Activated naive CD8-positive, alpha-beta T cell treated with anti-CD3 and anti-CD28 coated beads, Interleukin-2, amount 50 U/mL, for 16 hours (primary cell): Measurements from ENCODE around the gene FAM217B.

Experiments used
- DNase-seq: peaks from one replicate; pipeline ENCODE4 v3.0.0-alpha.2; 2020; ENCODE audit warnings: low read depth, low spot score

Gene FAM217B

DNA sequence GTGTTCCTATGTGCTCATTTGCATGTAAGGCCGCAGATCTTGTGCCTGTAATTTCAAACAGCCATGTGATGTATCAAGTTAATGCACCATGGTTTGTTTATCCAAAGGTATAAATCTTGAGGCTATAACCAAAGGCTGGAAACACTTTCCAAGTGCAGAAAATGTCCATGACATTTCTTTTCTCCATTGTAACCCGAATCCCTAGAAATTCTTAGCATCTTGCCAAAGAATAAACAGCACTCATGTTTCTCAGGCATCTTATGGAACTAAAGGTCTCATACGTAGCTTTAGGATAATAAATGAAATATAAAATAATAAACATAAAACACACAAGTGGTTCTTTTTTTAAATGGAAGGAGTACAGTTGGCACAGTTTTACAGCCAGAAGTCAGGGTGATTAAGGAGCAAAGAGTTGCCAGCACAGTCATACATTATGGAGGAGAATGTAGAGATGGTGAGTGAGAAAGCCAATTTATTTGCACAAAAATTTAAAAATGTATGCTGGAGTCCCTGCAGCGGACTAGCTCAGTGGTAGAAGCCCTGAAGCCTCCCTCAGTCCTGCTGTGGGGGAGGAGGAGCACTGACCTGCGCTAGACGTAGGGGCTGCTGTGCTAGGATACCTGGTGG, 36.1 kb downstream of the FAM217B start:
- DNase-seq, result no peak

DNA sequence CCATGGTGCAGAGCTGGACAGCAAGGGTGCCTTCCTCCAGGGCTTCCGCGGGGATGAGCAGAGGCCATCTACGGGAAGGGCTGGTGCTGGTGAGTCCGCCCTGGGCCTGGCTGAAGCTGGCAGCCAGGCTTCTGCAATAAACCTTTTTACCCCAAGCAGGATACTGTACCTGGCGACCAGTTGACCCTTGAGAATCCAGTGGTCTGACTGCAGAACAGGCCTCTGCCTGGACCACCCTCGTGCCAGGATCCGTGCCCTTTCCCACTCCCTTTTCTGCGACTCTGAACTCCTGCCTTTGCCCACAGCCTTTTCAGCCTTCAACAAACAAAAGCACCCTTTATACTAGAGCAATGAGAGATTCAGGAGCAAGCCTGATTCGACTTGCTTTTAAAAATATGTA, 36.9 kb downstream of the FAM217B start:
- DNase-seq, result no peak

DNA sequence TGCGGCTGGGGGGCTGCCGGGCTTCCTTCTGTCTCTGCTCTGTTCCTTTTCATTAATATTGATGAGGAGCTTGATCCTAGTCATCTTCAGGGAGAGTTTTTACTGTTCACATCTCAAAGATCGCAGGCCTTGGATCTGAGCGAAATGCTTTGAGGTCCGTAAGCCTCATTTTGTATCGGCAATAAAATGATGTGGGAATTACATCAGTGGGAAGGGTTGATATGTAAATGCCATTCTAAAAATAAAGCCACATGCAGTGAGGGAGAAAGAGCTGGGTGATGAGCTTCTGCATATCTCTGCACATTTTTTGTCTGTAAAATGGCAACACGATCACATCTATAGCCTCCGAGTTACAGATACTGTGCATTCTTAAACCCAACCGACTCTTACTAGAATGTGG, 42.9 kb downstream of the FAM217B start:
- no peak for DNase-seq

DNA sequence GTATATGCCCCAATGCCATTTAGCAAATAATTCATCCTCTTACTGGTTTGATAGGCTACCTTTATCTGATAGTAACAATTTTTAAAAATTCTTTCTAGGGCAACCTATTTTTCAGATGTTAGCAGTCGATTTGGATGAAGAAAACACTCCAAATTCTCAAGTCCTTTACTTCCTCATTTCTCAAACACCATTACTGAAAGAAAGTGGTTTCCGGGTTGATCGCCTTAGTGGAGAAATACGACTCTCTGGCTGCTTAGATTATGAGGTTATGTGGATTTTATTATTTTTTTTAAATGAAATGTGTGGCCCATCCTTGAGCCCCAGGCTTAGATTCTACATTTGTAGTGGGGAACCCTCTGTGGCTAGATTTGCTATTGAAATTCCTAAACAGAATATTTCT, 44.4 kb downstream of the FAM217B start:
- DNase-seq, result no peak

DNA sequence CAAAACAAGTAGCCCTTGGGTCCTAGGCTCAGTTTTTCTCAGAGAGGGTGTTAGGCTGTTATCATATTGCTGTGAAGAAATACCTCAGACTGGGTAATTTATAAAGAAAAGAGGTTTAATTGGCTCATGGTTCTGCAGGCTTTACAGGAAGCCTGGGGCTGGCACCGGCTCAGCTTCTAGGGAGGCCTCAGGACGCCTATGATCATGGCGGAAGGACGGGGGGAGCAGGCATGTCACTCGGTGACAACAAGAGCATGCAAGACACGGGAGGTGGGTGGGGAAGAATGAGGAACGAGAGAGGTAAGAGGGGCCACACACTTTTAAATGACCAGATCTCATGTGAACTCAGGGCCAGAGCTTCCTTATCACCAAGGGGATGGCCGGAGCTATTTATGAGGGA, 45.0 kb downstream of the FAM217B start:
- no peak for DNase-seq

DNA sequence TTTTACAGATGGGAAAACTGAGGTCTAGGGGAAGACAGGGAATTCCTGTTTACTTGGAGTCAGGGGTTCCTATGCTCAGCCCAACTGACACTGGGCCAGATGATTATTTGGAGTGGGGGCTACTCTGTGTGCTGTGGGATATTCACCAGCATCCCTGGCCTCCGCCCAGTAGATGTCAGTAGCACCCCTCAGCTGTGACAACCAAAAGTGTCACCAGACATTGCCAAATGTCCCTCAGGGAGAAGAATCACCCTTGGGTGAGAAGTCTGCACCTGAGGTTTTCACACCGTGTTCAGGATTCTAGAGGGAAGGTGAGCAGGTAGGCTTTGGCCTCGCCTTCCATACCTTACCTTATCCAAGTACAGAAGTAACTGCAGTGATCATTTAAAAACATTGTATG, 45.7 kb downstream of the FAM217B start:
- DNase-seq, result no peak

DNA sequence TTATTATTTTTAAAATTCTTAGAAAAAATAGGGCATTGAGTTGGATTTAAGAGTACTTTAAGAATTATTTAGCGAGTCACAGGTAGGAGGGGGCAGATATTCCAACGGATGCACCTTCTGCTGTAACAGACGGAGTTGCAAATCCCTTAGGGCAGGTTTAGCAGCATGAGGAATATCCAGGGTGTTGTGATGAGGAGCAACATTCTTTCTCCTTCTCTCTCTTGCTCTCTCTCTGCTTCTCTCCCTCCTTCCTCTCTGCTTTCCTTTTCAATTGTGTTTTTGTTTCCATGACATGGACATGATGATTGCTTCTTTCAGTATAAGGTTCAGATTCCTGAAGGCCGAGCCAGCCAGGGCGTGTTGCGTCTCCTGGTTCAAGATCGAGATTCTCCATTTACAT, 46.9 kb downstream of the FAM217B start:
- no peak for DNase-seq

DNA sequence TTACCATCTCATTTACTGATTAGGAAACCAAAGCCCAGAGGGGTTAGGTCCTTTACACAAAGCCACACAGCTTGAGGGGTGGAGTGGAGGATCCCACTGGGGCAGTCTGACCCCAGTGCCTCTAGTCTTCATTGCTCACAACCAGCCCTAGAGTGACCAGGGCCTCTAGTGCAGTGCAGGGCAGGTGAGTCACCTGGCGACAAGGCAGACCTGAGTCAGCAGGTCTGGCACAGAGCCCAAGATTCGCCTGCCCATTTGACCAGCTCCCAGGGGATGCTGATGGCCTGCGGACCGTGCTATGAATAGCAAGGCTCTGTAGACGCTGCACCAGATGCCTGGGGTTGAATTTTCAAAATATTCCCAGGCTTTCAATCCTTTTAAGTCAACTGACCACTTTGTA, 48.0 kb downstream of the FAM217B start:
- no peak for DNase-seq

DNA sequence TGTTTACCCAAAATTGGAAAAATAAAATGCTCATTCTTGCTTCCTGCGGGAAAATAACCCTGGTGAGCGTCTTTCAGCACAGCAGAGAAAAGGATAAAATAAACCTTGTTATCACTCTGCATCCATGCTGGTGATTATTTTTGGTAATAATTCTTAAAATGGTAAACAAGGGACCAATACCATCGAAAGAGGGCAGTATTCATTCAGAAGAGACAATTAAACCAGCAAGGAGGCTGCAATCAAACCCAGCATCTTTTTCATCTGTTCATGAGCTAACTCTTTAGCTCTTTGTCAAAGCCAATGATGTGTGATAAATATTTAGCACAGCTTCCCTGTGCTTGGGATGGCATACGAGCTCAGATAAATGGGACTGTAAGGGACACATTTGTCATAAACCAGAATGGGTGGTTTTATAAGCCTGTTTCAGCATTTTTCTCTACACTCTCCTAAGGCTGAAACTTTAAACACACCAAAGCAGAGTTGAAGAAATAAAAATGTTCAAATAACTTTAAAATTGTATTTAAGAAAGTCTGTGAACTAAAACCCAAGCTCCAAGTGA, 52.4 kb downstream of the FAM217B start:
- no peak for DNase-seq

DNA sequence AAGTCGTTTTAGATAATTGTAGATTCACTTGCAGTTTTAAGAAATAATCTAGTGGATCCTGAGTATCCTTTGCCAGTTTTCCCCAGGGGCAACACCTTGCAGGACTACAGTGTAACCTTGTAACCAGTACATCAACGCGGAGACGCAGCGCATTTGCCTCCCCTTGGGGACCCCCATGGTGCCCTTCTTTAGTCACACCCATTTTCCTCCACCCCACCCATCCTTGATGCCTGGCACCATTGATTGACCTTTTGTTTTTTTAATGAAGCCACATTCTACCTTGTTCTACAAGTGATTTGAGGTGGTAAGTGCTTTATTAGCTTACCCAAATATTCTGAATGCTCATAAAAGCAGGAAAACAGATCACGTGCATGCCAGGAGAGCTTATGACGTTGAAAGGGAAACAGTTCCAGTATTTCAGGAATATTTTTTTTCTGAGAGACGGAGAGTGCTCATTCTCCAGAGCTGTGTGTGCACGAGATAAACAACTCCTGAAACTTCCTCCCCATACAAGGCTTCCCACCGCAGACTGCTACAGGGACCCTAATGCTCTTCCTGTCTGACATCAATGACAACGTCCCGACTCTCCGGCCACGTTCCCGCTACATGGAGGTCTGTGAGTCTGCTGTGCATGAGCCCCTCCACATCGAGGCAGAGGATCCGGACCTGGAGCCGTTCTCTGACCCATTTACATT, 53.7 kb downstream of the FAM217B start:
- DNase-seq, result no peak

DNA sequence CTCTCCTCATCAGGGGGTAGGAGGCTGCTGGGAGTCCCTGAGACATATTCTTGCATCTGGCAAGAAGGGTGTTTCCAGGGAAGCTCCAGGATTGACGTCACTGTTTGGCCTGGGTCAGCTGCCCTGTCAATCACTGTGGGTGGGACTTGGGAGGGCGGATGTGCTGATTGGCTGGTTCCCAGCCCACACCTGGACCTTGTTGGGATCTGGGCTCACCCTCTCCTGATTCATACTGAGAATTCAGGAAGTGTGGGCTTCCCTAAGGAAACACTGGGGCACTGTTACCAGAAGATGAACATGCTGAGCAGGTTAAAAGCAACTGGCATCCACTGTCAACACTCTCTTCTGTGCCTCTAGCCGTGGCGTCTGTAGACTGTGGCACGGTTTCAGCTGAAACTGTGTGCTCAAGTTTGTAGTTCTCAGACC, 54.5 kb downstream of the FAM217B start:
- no peak for DNase-seq

DNA sequence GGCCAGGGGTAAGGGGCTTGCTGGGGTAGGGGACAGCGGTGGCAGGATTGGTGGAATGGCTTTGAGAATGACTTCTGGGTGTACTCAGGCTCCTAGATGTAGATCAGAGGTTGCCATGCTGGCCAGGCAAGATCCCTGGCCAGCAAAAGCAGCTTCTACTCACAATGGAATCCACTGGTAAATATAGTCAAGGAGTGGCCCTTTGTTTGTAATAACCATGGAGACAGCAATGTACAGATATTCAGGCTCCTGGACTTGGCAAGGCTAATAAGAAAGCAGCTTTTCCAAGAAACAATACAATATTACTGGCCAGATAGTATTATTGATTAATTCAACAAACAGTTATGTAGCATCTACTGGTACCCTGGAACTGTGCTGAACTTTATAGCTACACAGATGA, 55.9 kb downstream of the FAM217B start:
- DNase-seq, result no peak

DNA sequence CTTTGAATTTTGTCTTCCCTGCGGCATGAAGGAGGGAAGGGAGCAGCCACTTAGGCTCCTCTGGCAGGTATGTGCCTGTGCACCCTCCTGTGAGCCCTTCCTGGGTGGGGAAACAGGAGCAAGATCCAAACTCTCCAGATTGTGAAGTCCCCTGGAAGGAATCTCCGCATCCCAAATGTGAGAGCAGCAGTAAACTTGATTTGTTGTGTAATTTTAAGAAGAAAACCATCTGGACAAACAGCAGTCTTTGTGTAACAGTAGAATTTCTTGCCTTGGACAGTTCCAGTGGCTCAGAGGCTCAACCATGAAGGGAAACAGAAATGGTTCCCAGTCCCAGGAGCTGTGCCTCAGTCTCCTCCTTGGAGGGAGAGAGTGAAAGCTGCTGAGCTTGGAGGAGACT, 57.7 kb downstream of the FAM217B start:
- no peak for DNase-seq
